Left renal pelvis (tissue), 4 donors: ENCODE data around the gene GFM1. TPM values are rescaled to one million over a fixed set of nuclear protein-coding genes. Genes with fewer than 3 reads are reported as not detected.

Experiments
- DNase-seq, 4 donors: peaks; one replicate each; pipeline ENCODE4 v3.0.0-alpha.2; 2013; ENCODE audit warnings: low read depth in 4 of 4, low spot score in 3 of 4
- polyA plus RNA-seq, 4 donors: library from polyadenylated mRNA; unstranded; fragments of 120-200 nt; gene quantifications; one replicate each; pipeline ENCODE4 v1.2.1, GENCODE V29; 2013; ENCODE audit not compliant: insufficient read length in 4 of 4

GFM1 gene
- polyA plus RNA-seq: 10 to 100 TPM; 31.5 to 56.7 (median 48.3) TPM

DNA sequence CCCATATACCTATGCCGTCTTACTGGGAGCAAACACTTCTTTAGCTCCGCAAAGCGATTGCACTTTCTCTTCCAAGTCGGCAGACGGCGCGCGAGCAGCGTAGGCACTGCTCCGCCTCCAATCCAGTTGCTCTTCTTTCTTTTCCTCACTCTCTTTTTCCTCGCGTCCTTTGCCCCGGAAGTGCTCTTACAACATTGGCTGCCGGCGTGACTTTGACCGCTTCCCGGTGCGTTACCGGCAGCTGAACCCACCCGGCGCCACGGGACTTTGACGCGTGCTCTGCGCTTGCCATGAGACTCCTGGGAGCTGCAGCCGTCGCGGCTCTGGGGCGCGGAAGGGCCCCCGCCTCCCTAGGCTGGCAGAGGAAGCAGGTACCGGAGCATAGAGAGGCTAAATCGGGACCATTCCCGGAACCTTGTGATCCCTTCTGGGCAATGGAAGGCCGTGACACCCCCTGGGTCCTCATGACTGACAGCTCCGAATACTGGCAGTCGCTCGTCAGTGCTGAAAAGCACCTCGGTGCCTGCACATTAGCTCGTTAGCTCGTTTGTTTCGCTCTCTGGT, at the start of gene GFM1:
GFM1 (plus strand) TSS at position 183 of the 564 bp plus-strand sequence; CDS start at position 291, 108 bp downstream.
- peak; percentile 81 to 92 (median 86) for DNase-seq

DNA sequence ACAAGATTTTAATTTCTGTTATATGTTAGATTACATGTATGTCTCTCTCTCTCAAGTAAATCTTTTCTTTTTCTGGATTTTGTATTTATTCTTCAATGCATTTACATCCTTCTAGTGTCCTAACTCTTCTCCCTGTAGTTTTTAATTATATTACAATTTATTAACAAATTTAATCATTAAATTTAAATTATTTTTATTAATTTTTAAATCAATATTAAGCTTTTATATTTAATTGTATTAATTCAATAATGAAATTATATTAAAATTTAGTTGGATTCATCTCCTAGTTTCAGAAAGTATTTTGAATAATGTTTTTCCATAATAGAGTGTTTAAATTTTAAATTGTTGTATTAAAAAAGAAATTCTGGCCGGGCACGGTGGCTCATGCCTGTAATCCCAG, 43.5 kb upstream of the GFM1 start:
- DNase-seq: no peak

DNA sequence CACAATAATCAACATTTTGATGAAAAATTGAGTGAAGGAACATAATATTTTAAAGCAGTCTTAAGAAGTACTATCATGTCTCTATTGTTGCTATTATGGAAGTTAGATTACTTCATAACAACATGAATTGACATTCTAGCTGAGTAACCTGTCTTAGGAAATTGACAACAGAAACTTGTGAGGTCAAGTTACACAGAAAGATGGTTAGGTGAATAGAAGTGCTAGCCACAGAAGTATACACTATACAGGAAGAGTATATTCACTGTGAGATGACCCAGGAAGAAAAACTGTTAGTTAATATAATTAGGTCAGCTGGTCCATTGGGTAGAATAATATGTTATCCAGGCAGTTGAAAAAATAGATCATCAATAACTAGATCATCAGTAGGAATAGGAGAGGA, 42.1 kb upstream of the GFM1 start:
- no peak for DNase-seq

DNA sequence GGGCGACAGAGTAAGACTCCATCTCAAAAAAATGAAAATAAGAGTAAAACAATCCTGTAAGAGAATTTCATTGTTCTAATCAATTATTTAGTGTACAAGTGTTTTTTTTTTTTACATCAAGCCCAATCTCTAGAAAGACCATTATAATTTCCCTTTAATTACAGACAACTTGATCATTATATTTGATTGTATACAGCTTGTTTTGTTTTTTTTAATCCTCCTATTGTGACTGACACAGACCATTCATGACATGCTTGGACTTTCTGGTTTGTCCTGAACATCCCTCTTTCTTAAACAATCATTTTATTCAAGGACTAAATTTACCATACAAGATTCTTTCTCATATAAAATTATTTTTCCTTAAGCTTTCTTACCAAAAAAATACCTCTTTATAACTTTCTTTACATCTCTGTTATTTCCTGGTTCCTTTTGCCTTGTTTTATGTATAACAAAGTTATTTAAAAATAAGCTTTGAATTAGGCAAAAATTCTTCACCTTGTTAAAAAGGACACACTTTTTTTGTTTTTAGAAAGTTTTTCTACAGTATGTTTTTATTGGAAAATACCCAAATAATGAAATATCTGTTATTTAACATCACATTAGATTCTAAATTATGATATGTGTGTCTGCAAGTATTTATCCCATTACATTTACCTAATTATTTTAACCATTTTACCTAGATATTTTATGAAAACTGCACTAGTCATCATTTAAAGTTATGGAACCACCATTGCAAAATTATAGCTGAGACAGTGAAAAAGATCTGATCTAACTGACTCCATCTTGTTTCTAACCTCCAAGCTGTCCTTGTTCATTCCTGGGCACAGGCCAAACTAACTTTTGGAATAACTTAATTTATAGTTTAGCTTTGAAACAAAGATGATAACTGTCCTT, 26.1 kb upstream of the GFM1 start:
- DNase-seq: no peak

DNA sequence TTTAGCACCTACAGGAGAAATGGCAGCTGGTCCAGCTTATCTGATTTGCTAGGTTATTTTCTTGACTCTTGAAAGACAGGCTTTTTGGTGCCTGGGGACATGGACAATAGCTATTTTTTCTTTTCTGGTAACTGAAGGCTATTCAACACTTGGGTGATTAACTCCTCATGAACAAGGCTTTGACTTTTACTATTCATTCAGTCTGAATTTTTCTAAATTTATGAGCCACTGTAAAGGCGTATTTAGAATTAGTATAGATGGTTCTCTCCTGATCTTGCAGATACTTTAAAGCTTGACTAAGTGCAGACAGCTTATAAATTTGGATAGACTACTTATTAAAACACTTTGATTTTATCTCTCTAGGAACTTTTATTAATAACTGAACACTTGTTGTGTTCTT, 18.4 kb upstream of the GFM1 start:
- DNase-seq: no peak

DNA sequence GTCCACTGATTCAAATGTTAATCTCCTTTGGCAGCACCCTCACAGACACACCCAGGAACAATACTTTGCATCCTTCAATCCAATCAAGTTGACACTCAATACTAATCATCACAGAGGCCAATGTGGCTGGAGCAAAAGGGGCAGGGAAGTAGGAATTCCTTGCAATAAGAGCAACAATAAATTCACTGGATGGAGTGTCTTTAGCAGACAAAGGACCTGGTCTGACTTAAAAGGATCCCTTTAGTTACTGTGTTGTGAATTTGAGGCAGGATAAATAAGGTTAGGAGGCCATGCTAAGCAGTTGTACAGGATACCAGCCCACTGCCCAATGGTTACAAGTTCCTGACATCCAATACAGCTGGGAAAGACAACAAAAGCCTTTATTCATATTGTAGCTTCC, 12.3 kb upstream of the GFM1 start:
- DNase-seq: no peak

DNA sequence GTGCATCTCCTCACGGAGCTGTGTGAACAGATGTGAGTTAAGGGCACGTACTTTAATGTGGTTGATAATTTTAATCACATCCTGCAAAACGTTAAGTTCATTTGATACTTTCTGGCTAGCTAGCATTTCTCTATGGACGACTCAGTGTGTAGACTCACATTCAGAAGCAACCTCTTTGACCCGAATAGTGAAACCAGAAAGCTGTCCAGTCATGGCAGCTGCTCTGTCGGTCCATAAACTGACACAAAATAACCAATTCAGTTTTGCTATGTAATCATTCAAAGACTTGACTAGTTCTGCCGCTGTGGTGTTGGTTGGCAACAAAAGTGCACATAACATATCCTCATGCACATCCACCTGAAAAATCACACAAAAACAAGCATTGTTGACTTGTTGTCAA, 3.7 kb upstream of the GFM1 start:
- DNase-seq: no peak

DNA sequence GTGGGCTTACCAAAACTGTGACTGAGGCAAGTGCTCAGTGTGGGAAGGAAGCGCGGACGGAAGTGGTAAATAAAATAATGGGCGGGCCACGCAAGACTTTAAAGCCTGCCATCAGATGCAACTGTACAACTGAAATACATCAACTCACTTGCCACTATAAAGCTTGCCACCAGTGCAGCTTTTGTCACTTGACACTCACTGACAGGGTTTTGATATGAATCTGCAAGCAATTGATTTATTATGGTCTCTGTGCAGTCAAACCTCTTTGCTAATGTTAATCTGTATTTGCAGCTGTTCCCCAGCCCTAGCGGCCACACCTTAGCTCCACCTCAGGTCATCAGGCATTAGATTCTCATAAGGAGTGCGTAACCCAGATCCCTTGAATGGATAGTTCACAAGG, 2.3 kb upstream of the GFM1 start:
- no peak for DNase-seq

DNA sequence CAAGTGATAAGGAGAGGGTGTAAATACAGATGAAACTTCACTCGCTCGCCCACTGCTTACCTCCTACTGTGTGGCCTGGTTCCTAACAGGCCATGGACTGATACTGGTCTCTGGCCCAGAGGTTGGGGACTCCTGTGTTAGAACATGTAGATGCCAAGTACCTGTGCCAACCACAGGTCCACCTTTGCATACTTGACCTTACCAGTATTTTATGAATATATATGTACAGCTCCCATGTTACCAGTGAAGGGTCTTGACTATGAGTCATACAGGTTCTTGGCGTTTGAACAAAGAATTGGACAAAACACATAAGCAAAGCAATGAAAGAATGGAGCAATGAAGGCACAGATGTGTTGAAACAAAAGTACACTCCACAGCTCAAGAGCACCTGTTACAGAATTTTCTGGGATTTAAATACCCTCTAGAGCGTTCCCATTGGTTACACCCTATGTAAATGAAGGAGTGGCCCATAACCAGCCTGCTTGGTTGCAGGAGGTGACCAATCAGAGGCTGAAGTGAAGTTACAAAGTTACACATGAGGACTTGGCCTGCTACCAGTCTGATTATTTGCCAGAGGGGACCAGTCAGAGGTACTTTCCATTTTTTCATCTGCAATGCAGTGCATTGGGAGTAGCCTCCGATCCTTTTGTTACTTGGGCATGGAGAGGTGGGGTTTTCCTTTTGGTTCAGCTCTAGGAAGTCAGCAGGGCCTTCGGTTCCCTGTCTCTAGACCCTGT, 1.7 kb upstream of the GFM1 start:
- DNase-seq: no peak

DNA sequence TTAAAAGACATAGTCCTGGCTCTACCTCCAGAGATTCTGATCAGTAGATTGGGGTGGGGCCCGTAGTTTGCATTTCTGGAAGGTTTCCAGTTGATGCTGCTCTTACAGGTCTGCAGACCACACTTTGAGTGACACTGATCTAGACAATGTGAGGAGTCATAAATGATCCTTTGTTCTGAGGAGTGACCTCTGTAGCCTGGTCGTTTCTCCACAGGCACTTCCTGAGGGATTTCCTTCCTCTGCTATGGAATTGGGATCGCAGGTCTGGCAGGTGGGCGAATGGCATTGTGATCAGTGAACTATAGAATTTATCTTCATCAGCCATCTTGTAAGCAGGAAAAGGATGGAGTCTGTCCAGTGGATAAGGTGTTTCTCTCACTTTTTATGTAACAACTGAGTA, 5.5 kb downstream of the GFM1 start:
- no peak for DNase-seq

DNA sequence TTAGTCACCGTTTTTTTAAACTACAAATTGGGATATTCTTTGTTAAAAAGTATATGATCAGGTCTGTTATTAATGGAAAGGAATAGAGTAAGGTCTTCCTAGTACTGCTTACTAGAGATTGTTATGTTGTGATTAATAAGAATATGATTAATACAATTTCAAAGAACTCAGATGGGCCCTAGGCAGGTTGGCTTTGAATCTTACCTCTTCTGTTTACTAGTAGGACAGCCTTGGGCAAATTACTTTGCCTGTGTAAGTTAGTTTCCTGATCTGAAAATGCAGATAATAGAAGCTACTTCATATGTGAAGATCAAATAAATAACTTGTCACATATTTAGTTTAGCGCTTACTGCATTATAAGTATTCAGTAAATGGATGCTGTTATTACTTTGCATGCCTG, 6.9 kb downstream of the GFM1 start:
- DNase-seq: no peak

DNA sequence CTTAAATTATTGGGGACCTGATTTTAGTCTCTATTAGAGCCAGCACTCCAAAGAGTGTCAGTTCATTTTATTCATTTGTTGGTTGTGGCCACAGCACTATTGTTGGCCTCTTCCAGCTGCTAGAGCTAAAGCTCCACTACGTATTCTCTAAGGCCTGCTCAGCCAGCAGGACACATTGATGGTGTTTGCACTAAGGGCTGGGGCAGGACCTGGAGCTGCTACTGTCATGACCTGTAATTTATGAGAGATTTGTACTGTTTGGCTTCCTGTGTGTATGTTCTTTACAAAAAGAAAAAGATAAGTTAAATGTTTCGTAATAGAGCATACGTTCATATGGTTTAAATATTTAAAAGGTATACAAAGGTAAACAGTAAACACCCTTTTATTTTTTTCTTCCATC, 8.1 kb downstream of the GFM1 start:
- no peak for DNase-seq

DNA sequence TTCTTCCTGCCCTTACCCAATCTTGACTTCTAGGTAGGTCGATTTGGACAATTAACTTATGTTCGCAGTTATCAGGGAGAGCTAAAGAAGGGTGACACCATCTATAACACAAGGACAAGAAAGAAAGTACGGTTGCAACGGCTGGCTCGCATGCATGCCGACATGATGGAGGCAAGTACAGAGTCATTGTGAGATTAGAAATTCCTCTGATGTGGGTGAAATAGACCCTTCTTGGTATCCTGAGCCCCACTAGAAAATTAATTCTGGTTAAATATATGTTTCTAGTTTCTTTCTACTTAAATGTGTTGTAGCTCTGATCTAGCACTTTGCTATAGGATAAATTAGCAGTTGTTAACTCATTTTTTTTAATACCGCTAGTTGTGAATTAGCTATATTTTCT, 14.6 kb downstream of the GFM1 start:
- no peak for DNase-seq

DNA sequence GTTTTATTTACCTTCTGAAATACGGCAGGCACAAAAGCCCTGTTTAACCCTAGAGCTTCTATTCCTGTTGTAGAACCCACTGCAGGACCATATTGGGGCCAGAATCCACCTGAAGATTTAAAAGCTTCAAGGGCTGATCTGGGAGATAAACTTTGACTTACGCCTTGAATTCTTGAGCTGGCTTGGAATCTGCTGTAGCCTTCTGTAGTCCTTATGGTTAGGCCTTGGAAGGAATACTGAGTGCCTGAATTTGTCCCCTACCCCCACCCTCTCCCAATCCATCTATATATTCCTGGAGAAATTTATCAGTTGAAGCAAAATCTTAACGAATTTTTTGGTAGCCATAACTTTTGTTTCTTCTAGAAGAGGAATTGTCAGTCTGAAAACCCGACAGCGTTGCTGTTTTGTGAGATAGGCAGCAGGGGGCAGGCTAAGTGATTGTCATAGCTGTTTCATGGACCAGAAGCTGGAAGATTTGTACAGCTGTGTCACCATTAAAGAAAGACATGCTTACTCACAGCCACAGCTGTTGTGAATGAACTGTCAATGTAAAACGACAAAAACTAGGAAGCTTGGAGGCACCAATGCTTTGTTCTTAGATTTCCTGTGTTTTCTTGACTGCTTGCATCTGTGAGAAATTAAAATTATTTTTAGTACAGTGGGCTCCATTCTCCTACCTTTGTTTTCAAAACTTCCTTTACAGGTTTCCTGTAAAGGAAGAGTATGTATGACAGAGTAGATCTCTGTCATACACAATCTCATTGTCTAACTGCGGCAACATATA, 15.3 kb downstream of the GFM1 start:
- peak in 2 of 4 donors; percentile 36 to 42 for DNase-seq

DNA sequence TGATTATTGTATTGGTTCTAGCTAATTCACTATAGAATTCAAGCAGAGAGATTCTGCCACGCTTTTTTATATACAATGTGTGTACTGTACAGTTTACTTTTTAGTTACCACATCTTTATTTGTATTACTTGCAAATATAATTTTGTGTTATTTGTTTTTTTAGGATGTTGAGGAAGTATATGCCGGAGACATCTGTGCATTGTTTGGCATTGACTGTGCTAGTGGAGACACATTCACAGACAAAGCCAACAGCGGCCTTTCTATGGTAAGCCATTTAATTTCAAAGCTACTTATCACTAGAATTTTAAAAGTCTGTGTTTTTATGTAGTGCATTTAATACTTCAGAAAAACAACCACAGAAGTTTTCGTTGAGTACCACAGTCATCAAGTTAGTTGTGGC, 16.4 kb downstream of the GFM1 start:
- DNase-seq: no peak

DNA sequence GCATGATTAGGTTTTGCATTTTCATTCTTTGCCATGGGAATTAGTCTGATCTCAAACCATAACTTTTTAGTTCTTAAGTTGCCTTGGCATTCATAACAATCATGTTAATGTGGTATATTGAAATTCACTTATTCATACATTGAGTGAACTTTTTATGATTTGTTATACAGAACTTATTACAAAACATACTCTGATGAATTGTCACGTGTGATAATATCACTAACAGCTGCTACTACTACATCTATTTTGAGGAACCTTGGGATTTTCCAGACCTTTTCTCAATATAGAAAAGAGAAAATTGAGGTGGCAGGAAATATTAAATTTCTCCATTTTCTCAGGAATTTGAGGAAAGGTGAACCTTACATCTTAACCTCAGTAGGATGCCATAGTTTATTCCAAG, 18.9 kb downstream of the GFM1 start:
- no peak for DNase-seq

DNA sequence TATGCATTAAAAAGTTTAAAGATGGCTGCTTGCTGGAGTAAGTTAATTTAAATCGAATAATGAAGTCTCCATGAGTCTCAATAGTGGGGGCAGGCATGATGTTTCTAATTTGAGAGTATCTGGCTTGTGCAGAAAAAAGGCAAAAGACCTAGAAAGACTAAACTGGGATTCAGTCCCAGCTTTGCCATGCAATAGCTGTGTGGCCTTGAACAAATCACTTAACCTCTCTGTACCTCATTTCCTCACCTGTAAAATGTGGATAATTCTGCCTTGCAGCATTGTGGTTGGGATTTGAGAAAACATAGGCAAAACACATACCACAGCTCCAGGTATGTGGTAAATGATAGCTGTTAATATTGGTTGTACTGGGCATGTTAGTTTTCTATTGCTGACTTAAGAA, 19.5 kb downstream of the GFM1 start:
- DNase-seq: no peak

DNA sequence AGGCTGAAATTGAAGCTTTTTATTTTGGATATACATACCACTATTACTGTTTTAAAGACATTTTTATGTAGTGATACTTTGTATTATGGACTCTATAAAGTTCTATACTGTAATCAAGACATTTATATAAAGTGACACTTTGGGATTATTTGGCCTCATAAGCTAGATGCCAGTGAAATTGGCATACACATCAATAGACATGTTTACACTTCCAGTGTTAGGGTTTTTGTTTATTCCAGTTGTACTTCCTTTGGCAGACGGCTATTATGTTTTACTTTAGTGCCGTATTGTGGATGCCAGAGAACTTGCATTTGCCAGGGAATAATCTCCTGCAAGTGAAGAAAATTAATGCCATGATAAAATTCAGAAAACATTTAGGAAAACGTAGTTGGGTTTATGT, 22.1 kb downstream of the GFM1 start:
- DNase-seq: no peak

DNA sequence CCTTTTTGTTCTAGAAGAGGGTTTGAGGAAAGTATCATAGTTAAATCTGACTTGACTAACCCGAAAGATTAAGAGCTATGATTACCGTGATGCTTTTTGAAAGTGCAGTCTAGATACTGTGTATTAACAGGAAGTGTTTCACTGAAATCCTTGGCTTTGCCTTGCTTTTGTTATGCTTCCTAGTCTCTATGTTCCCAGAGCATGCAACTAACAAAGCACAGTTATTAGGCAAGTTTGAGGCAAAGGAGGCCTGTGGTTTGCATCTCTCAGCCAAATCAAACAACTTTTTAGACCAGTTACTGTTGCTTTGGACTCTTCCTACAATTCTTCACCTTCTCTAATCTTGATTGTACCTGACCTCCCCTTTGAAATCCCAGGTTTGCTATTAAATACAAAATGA, 24.2 kb downstream of the GFM1 start:
- no peak for DNase-seq

DNA sequence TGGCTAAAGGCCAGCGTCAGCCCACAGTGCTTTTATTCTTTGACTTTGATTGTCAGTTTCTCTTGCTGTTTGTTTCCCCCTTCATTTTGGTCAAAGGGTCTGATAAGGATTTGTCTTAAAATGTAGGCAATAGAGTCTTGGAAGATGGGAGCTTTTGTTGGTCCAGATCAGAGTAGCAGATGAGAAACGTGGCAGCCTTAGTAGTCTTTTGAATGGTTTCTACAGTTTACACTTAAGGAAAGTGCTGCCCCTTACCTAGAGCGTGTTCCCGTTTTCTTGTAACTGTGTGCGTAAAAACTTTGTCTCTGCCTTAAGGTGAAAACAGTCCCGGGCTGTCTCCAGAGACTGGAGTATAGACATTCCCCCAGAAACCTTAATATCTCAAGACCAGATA, 27.5 kb downstream of the GFM1 start:
- DNase-seq: peak in 1 of 4 donors; percentile 5
